Activated CD8-positive, alpha-beta memory T cell treated with anti-CD3 and anti-CD28 coated beads for 36 hours (primary cell): ENCODE data around the gene HHEX. TPM values are rescaled to one million over a fixed set of nuclear protein-coding genes. Genes with fewer than 3 reads are reported as not detected.

Experiments
- CTCF ChIA-PET: fragments of 350-600 bp; sonication (Branson Sonifier 250); formaldehyde crosslinking; loops from one replicate; lab custom pipeline; 2021; ENCODE audit warnings: antibody characterized with exemption; lab: Charles Lee
- POLR2A ChIA-PET: fragments of 350-600 bp; sonication (Branson Sonifier 250); formaldehyde crosslinking; loops from one replicate; lab custom pipeline; 2021; ENCODE audit warnings: antibody characterized with exemption; lab: Charles Lee
- total RNA-seq, 2 experiments: library from RNA; stranded (reverse); gene quantifications; one replicate each; pipeline ENCODE4 v1.2.3, GENCODE V29; 2021

Gene HHEX
- total RNA-seq, 2 experiments from 2014 or later: 0.10 to 0.19 TPM

GRCh38 chr10:92692080-92692671, 2.4 kb downstream of the HHEX start:
- POLR2A ChIA-PET: no interaction called here
- CTCF ChIA-PET: no interaction called here

GRCh38 chr10:92692697-92693533, 3.2 kb downstream of the HHEX start:
- CTCF ChIA-PET: no interaction called here
- POLR2A ChIA-PET: no interaction called here

- POLR2A ChIA-PET: no interaction called here
- CTCF ChIA-PET: no interaction called here
Observed at GRCh38 chr10:92693534-92693893, 3.8 kb downstream of the HHEX start.

GRCh38 chr10:92695679-92696605, 6.2 kb downstream of the HHEX start:
- POLR2A ChIA-PET: no interaction called here
- CTCF ChIA-PET: interaction anchor here (0.6 kb wide), 1 partner anchor 180 kb away, joined by 3 read pairs; no protein-coding TSS in a partner anchor

- ChIA-PET CTCF (interaction anchor here (0.6 kb wide), 1 partner anchor 181 kb away, joined by 3 read pairs; no protein-coding TSS in a partner anchor), POLR2A (no interaction called here)
Observed at GRCh38 chr10:92696606-92697383, 7.0 kb downstream of the HHEX start.

GRCh38 chr10:92697663-92698511, 8.1 kb downstream of the HHEX start:
- CTCF ChIA-PET: no interaction called here
- POLR2A ChIA-PET: no interaction called here

GRCh38 chr10:92699193-92699517, 9.4 kb downstream of the HHEX start:
- ChIA-PET POLR2A (no interaction called here), CTCF (interaction anchor here (0.6 to 1.5 kb wide), 2 partner anchors 16 to 639 kb away, joined by 3 read pairs; no protein-coding TSS in a partner anchor)

GRCh38 chr10:92699518-92700381, 10.0 kb downstream of the HHEX start:
- POLR2A ChIA-PET: no interaction called here
- CTCF ChIA-PET: interaction anchor here (1.5 kb wide), 1 partner anchor 17 kb away, joined by 3 read pairs; no protein-coding TSS in a partner anchor

- POLR2A ChIA-PET: no interaction called here
- CTCF ChIA-PET: interaction anchor here (0.6 kb wide), 1 partner anchor 52 kb away, joined by 3 read pairs; no protein-coding TSS in a partner anchor
Observed at GRCh38 chr10:92702301-92702916, 12.7 kb downstream of the HHEX start.

- ChIA-PET CTCF (no interaction called here), POLR2A (no interaction called here)
Observed at GRCh38 chr10:92712016-92712889, 22.5 kb downstream of the HHEX start.

- CTCF ChIA-PET: interaction anchor here (0.6 kb wide), 1 partner anchor 173 kb away, joined by 6 read pairs; no protein-coding TSS in a partner anchor
- POLR2A ChIA-PET: no interaction called here
Observed at GRCh38 chr10:92714152-92714845, 24.5 kb downstream of the HHEX start.

- POLR2A ChIA-PET: no interaction called here
- CTCF ChIA-PET: no interaction called here
Observed at GRCh38 chr10:92714872-92715271, 25.1 kb downstream of the HHEX start.

- CTCF ChIA-PET: no interaction called here
- POLR2A ChIA-PET: no interaction called here
Observed at GRCh38 chr10:92719991-92720830, 30.5 kb downstream of the HHEX start.

GRCh38 chr10:92720831-92721165, 31.0 kb downstream of the HHEX start:
- POLR2A ChIA-PET: no interaction called here
- CTCF ChIA-PET: interaction anchor here (1.1 kb wide), 1 partner anchor 10 kb away, joined by 3 read pairs; no protein-coding TSS in a partner anchor
